ENCODE data around the gene PLEKHM3. TPM values are rescaled to one million over a fixed set of nuclear protein-coding genes. Genes with fewer than 3 reads are reported as not detected.

Gene PLEKHM3
- total RNA-seq, 4 donors from 2014 or later = 14.9 to 28.3 (median 21.0) TPM

- DNase-seq (ENCODE audit: low spot score in 2 of 2) = no peak
- Histone ChIP-seq H3K4me3 (no peak overlapping the region), H3K27me3 (no peaks in the 10 kb centered on the region), H3K4me1 (no peaks in the 10 kb centered on the region), H3K27ac (no peak overlapping the region), H3K9me3 (no peaks in the 10 kb centered on the region), H3K36me3 (peaks cover 3% of the 10 kb centered on the region)
- 95% methylated on average over 4 of the region's 4 CpGs for WGBS
- TF ChIP-seq POLR2AphosphoS5 (IDR thresholded peaks at IDR 0.05) (no peak), CTCF (IDR thresholded peaks at IDR 0.05) (no peak), POLR2A (IDR thresholded peaks at IDR 0.05) (no peak), EP300 (IDR thresholded peaks at IDR 0.05) (no peak)
These were observed 86.4 kb downstream of the PLEKHM3 start for GRCh38 chr2:207938886-207939285.

- H3K36me3 ChIP-seq = peaks cover 3% of the 10 kb centered on the region
- H3K27ac ChIP-seq = no peak overlapping the region
- DNase-seq (ENCODE audit: low spot score in 2 of 2) = no peak
- whole genome bisulfite sequencing = 93% methylated on average over 4 of the region's 4 CpGs
- H3K4me3 ChIP-seq = no peak overlapping the region
- H3K27me3 ChIP-seq = no peaks in the 10 kb centered on the region
- no peaks in the 10 kb centered on the region for H3K9me3 ChIP-seq
- no peak for TF ChIP-seq CTCF (IDR thresholded peaks at IDR 0.05)
- no peaks in the 10 kb centered on the region for H3K4me1 ChIP-seq
These were observed 86.9 kb downstream of the PLEKHM3 start for GRCh38 chr2:207938415-207938814.

GRCh38 chr2:207937823-207938222, 87.5 kb downstream of the PLEKHM3 start:
- WGBS = 81% methylated on average over 2 of the region's 2 CpGs
- no peak for DNase-seq (ENCODE audit: low spot score in 2 of 2)
- Histone ChIP-seq H3K27ac (no peak overlapping the region), H3K27me3 (no peaks in the 10 kb centered on the region), H3K36me3 (peaks cover 3% of the 10 kb centered on the region), H3K4me3 (no peak overlapping the region), H3K4me1 (no peaks in the 10 kb centered on the region), H3K9me3 (no peaks in the 10 kb centered on the region)
- TF ChIP-seq EP300 (IDR thresholded peaks at IDR 0.05) (no peak), POLR2AphosphoS5 (IDR thresholded peaks at IDR 0.05) (no peak), POLR2A (IDR thresholded peaks at IDR 0.05) (no peak), CTCF (IDR thresholded peaks at IDR 0.05) (no peak)

GRCh38 chr2:207937253-207937652, 88.1 kb downstream of the PLEKHM3 start:
- no peaks in the 10 kb centered on the region for H3K27me3 ChIP-seq
- no peak overlapping the region for H3K27ac ChIP-seq
- TF ChIP-seq POLR2AphosphoS5 (IDR thresholded peaks at IDR 0.05) (no peak), POLR2A (IDR thresholded peaks at IDR 0.05) (no peak), EP300 (IDR thresholded peaks at IDR 0.05) (no peak), CTCF (IDR thresholded peaks at IDR 0.05) (no peak)
- H3K9me3 ChIP-seq = no peaks in the 10 kb centered on the region
- no peaks in the 10 kb centered on the region for H3K4me1 ChIP-seq
- 96% methylated on average over 4 of the region's 4 CpGs for WGBS
- no peak overlapping the region for H3K4me3 ChIP-seq
- no peak for DNase-seq (ENCODE audit: low spot score in 2 of 2)
- peaks cover 3% of the 10 kb centered on the region for H3K36me3 ChIP-seq

- H3K4me3 ChIP-seq = no peak overlapping the region
- no peak for TF ChIP-seq POLR2AphosphoS5 (IDR thresholded peaks at IDR 0.05)
- no peak for TF ChIP-seq POLR2A (IDR thresholded peaks at IDR 0.05)
- no peak for TF ChIP-seq EP300 (IDR thresholded peaks at IDR 0.05)
- TF ChIP-seq CTCF (IDR thresholded peaks at IDR 0.05) = no peak
- H3K36me3 ChIP-seq = no peaks in the 10 kb centered on the region
- H3K27ac ChIP-seq = no peak overlapping the region
- no peaks in the 10 kb centered on the region for H3K27me3 ChIP-seq
- no peaks in the 10 kb centered on the region for H3K9me3 ChIP-seq
- DNase-seq (ENCODE audit: low spot score in 2 of 2) = no peak
- H3K4me1 ChIP-seq = no peaks in the 10 kb centered on the region
- 72% methylated on average over 1 of the region's 1 CpG for WGBS
These were observed 88.9 kb downstream of the PLEKHM3 start for GRCh38 chr2:207936380-207936779.
